HL-60/S4 (cell line): Measurements from ENCODE around the gene PDE4D.

Experiments
- in situ Hi-C: fragments of 300-500 bp; cut with MboI; formaldehyde crosslinking; loops from 2 replicates; pipeline ENCODE4 v1.14.3; 2022; ENCODE audit warnings: low sequenced_read_pairs

The PDE4D gene

DNA sequence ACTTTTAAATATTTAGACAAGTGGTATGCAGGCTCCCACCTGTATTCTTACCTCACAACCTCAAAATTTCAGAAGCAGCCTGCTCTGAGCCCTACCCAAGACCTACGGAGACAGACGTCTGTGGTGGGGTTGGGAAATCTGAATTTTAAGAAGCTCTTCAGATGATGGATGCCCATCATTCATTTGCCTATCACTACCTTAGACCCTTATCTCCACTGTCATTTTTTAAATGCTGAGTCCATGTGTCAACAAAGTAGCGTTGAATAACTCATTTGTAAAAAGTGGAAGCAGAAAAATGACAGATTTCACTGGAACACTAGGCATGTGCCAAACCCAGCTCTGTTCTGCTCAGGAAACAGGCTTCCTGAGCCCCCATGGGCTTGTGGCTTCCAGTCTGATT lies 85.7 kb downstream of the PDE4D start:
- in situ Hi-C loops = loop anchor here (25.0 kb wide), 3 partner anchors 479 to 854 kb away; no protein-coding TSS in a partner anchor

DNA sequence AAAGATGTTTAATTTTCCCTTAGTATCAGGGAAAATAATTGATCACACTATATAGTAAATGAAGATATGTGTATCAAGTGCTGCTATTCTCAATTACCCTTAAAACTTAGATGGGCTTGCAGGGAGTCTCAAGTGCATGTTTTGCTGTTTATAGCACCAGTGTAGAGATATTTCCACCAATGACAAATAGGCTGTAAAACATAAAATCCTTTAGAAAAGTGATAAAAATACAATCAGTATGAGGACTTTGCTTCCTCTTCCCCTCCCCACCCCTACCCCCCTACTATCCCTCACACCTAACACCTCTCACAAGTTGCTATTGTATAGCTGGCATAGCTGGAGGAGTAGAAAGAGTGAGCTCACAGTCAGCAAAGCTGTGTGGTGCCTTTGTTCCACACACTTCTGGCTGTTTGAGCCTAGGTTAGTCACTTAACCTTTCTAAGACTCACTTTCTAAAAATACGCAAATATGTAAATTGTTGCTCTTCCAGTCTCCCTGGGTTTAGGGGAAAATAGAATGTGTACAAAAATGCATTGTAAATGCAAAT lies 93.1 kb downstream of the PDE4D start:
- in situ Hi-C loops = loop anchor here (25.0 kb wide), 3 partner anchors 487 to 862 kb away; no protein-coding TSS in a partner anchor

DNA sequence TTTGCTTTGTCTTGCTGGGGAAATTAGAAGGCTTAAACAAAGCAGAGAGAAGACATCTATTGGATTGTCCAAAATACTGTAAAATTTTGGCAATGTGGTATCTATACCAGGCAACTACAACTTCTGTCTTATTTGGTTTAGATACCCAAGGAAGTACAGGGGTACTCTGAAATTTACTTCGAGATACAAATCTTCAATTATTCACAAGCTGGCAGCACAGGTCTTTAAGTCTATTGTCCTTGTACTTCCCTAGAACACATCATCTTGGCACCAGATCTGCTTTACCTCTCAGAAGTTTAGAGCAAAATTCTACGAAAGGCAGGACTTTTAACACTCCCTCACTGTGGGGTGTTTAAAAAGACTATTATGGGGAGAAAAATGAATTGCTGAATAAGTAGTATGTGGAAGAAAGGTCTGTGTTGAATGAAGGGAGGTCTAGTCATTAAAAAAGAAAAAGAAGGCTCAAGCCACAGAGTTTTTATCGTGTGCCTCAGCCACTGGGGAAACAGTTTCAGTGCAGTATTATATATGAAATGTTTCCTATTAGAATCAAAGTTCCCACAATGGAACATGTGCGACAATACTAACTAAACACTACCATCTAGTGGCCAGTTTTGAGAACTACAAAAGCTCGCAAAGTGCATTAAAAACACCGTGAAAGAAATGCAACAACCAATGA lies 93.7 kb downstream of the PDE4D start:
- in situ Hi-C loops = loop anchor here (25.0 kb wide), 5 partner anchors 413 to 862 kb away; no protein-coding TSS in a partner anchor

DNA sequence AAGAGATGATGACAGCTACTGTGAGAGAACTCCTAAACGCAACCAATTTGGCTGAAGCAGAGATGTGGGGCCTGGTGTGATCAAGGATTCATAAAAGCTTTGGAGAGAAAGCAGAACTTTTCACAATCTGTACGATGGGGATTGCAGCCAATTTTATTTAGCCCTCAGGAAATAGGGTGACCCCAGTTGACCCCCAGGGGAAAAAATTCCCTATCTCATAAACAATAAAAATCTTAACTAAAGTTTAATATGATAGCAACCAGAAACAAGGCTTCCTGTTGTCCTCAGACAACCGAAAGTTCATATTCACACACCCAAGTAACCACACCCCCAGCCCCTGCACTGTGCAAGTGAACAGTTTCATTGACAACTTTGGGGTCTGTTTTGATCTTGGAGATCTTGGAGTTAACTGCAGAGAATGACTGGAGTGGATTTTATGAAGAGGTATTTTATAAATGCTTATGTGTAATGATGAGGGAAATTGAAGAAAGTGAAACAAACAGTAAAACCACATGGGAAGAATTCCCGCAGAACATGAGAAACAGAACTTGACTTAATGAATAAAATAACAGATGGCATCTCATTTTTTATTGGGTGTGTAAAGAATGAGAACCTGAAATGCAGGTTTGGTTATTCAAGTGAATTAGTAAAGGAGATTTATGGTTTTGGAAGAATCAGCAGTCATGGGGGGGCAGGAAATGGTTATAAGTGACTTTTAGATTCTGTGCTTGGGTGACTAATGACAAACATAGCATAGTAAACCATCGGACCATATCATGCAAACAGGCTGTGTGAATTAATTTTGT lies 94.5 kb downstream of the PDE4D start:
- in situ Hi-C loops = loop anchor here (25.0 kb wide), 2 partner anchors 412 to 612 kb away; no protein-coding TSS in a partner anchor

DNA sequence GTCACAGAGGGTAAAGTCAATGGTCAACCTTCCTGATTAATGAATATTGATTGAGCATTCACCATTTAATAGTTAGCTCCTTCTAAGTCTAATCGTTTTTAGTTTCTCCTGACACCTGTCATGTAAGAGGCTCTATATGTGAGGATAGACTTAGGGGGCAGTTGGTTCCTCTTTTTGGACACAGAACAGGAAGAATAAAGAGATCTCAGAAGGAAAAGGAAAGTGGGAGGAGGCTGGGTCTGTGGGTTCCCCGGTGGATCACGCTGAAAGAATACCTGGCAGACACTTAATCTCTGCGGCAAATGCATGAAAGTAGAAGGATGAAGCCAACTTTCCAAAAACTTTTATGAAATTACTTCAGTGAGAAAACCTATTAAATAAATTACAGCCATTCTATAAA lies 98.4 kb downstream of the PDE4D start:
- in situ Hi-C loops = loop anchor here (25.0 kb wide), 2 partner anchors 408 to 608 kb away; no protein-coding TSS in a partner anchor

DNA sequence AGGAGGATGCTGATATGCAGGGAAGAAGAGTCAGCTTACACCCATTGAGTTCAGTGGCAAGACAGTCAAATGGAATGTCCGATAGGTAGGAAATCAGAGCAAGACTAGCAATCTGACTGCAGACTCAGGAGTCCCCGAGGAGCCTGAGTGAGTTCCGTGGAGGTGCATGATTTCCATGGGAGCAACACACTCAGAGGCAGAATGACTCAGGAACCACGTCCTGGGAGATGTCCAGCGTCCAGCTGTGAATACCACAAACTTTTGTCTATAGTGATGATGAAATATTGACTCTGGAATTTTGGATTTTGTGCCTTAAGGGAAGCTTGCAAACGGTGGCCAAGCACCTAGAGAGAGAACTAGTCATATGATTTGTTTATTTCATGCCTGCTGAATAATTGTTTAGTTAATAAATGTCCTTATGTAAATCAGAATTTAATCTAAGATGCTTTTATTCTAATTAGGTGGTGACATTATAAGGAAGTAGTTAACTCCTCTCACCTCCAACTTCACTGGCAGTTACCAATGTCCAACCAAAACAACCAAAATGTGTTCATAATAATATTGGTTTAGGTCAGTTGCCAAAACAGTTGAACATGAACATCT lies 100.4 kb downstream of the PDE4D start:
- in situ Hi-C loops = loop anchor here (25.0 kb wide), 2 partner anchors 406 to 606 kb away; no protein-coding TSS in a partner anchor

DNA sequence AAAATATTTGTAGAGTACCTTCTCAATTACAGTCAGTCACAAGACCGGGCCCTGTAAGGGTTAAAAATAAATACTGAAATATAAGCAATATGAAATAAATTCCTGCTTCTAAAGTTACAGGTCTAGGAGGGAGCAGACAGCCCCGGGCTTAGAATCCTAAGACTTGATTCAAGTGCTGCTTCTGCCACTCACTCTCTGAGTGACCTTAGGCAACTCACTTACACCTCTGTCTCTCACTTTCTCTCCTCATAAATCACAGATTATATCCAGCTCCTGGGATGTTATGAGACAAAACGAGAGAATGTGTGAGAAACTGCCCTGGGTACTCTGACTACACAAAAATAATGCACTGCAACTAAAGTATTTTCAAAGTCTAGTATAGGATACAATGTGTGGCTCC lies 101.9 kb downstream of the PDE4D start:
- in situ Hi-C loops = loop anchor here (25.0 kb wide), 2 partner anchors 404 to 604 kb away; no protein-coding TSS in a partner anchor

DNA sequence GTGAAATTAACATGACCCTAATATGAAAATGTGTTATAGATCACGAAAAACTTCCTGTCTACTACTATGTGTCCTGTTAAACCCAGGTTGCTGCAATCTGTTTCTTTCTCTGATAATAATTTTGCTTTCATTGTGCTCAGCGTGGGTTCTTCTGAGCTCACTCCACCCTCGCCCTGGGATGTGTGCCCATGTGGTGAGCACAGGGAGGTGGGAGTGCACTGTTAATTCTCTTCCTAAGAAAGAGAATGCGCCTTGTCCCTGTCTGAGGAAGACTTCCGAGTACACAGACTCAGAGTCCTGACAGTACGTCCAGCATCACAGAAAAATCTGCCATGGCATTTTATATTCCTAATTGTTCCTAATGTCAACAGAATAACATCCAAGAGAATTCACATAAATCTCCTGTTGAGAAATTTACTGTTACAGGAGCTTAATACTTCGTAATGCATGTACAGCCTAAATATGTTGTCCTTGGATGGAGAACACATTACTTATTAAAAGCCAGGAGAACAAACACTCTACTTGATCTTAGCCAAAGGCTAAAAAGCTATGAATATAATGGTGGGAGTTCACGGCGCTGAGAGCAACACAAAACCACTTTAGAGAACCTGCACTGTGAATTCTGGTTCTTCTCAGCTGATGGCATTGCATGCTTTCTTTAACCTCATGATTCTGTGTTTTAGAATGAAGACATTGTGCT lies 102.6 kb downstream of the PDE4D start:
- in situ Hi-C loops = loop anchor here (25.0 kb wide), 2 partner anchors 404 to 604 kb away; no protein-coding TSS in a partner anchor

DNA sequence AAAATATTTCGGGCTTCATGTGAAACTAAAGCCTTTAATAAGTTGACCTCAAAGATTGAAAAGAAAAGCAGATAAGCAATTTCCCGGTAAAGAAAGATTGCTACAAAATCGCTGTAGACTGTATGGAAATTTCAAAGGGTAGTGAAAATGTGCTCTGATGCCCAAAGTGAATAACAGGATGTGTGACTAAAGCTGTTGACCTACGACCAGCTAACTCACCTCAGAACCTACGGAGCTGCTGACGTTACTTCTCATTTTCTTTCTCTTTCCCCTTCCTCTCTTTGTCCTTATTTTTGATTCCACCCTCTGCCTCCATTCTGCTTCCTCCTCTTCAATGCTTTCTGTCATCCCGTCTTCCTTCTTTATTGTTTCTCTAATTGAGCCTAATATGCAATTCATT lies 103.2 kb downstream of the PDE4D start:
- in situ Hi-C loops = loop anchor here (25.0 kb wide), 2 partner anchors 403 to 603 kb away; no protein-coding TSS in a partner anchor

DNA sequence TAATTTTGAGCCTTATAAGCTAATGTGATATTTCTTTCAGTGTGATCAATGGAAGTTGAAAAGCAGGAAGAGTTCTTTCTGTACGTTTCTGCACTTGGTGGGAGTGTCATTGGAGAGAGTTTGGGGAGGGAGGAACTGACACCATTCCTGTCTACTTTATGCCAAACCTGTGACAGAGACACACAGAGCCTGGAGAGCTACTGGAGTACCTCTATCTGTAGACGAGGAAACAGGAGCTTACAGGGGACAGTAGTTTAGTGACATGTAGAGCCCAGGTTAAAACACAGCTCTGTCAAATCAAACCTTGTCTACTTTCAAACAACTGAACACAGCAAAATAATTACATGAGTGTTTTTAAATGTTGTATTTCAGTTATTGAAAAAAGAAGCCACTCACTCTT lies 103.6 kb downstream of the PDE4D start:
- in situ Hi-C loops = loop anchor here (25.0 kb wide), 2 partner anchors 403 to 603 kb away; no protein-coding TSS in a partner anchor

DNA sequence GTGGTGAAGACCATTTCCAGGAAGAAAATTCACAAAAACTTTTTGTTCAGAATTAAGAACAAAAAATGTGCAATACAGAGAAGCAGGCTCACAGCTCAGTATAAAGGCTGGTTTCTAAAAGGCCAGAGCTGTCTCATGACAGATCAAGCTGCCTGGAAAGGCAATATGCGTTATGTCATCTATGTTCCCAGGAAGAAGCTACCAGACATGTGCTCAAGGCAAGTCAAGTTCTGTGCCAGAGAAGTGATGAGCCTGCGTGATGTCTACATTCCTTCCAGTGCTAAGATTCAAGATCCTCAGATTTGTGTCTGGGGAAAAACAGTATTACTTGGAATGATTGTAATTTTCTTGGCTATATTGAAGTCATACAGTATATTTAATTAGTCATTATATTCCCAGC lies 104.3 kb downstream of the PDE4D start:
- in situ Hi-C loops = loop anchor here (25.0 kb wide), 2 partner anchors 402 to 602 kb away; no protein-coding TSS in a partner anchor

DNA sequence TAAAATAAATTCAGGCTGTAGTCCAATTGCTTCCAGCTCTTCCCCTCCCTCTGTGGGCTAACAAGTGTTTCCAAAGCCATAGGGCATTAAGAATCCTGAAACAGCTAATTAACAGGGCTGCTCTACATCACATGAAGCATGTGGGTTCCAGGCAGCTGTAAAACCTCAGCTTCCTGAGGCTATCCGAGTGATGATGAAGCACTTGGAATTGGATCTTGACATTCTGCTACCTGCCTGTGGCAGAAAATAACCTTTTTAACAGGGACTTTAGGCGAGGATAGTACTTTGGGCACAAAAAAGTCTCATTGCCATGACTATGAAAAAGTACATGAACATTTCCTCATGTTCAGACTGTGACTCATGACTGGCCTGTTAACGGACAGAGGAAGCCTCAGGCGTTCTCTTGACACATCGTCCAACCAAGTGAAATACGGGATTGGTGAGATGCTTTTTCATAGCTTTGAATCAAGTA lies 107.2 kb downstream of the PDE4D start:
- in situ Hi-C loops = loop anchor here (25.0 kb wide), 2 partner anchors 399 to 599 kb away; no protein-coding TSS in a partner anchor

DNA sequence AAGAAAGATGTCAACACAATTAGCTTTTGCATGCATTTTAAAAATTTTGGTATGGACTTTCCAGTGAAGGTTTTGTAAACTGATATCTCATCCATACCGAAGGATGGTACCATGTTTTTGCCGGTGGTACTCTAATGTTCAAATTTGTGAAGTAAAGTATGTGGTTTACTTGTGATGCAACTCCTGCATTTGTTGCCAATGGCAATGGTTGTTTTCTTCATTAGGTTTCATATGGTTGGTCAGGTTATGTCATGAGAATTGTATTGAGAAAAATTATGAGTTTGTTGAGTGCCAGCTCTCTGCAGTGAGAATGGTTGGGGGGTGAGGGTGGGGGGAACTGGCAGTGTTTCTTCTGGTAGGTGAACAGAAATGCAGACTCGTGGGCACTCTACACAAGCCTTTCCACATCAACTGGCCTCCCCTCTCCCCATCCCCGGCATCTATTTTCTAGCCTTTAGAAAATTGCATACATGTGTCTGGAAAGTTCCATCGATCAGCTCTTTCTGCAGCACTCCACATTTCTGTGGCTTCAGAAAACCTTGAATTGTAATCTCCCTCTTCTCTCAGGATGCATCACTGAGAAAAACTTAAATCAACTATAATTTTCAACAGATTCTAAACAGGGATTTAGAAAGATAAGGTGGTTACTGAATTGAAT lies 107.7 kb downstream of the PDE4D start:
- in situ Hi-C loops = loop anchor here (25.0 kb wide), 2 partner anchors 399 to 599 kb away; no protein-coding TSS in a partner anchor

DNA sequence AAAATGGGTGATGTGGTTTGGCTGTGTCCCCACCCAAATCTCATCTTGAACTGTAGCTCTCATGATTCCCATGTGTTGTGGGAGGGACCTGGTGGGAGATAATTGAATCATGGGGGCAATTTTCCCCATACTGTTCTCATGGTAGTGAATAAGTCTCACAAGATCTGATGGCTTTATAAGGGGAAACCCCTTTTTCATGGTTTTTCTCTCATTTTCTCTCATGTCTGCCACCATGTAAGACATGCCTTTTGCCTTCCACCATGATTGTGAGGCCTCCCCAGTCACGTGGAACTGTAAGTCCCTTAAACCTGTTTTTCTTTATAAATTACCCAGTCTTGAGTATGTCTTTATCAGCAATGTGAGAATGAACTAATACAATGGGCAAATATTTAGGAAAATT lies 108.8 kb downstream of the PDE4D start:
- in situ Hi-C loops = loop anchor here (25.0 kb wide), 2 partner anchors 397 to 597 kb away; no protein-coding TSS in a partner anchor

DNA sequence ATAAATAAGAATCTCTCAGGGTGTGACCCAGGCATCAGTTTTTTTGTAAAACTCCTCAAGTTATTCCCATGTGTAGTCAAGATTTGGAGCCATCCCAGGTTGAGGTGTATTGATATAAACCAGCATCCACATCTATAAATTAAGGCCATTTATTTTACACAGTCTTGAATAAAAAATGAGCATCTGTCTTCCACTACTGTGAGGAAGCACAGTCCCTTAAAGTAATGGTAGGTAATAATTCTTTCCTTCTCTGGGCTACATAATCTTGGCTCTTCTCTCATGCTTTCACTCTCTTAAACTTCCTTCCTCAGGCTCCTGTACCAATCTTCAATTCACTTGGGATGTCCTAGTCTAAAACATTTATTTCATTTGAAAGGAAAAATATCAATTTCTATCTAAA lies 110.3 kb downstream of the PDE4D start:
- in situ Hi-C loops = loop anchor here (25.0 kb wide), 2 partner anchors 396 to 596 kb away; no protein-coding TSS in a partner anchor

DNA sequence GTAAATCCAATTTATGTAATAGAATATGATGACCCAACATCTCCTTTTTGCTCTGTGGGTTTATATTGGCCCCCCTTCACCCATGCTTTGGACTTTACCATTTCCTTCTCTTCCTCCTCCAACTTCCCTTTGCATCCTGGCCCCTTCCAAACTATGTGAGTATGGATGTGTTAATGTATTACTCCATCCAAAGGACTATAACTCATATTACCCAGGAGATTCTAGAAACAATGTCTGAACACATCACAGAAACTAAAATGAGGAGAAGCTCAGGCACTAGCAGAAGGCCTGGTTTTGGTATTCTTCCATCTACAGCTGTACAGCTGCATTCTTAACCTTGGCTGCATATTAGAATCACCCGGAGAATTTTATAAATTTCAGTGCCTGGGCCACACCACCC lies 110.7 kb downstream of the PDE4D start:
- in situ Hi-C loops = loop anchor here (25.0 kb wide), 2 partner anchors 396 to 596 kb away; no protein-coding TSS in a partner anchor

DNA sequence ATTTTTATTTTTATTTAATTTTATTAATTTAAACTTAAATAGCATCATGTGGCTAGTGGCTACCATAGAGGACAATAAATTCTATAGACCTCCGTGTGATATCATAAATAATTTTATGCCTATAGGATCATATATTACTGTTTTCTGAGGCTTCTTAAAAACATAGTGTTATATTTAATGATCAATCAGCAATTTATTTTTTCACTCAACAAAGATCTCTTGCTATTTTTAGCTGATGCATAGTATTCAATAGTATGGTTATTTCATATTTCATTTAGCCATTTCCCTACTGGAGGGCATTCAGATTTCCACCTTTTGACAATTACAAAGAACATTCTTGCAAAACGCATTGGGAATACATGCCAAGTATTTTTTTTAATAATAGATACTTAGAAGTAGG lies 114.1 kb downstream of the PDE4D start:
- in situ Hi-C loops = loop anchor here (25.0 kb wide), 2 partner anchors 392 to 592 kb away; no protein-coding TSS in a partner anchor

DNA sequence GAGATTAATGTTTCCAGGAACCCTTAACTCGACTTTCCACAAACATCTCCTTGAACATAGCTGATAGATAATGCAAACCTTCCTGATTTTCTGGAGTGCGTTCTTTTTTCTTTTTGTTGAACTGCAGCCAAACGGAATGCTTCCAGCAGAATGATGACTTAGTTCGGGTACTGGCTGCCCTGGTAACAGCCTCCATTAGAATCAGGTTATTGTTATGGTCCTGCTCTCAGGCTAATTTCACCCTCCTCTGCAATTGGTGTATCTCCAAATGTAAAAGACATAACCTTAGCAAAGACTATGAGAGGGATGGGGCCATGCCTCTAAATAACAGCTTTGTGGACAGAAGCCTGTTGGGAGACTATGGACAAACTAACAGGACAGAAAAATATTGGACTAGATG lies 116.5 kb downstream of the PDE4D start:
- in situ Hi-C loops = loop anchor here (25.0 kb wide), 2 partner anchors 390 to 590 kb away; no protein-coding TSS in a partner anchor

DNA sequence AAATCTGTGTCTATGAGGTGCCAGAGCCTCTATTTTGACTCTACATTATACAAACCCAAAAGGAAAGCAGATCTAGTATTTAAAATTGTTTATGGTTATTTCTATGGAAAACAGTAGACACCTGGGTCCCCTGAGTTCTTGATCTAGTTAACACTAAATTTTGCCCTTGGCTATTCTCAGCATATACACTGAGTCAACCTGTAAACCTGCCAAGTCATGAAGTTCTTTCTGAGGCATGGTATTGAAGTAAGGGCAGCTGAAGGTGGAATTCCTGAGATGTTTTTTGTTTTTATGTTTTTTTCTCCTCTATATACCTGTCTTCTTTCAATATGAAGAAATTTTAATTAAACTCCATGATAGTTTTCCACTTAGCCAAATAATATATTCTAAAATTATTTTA lies 120.2 kb downstream of the PDE4D start:
- in situ Hi-C loops = no loop called here
